ENCODE data around the gene AK3. TPM values are rescaled to one million over a fixed set of nuclear protein-coding genes. Genes with fewer than 3 reads are reported as not detected.
"Not testable (repeated sequence)": the region's sequence is repeated elsewhere in the genome, so short reads cannot be mapped to it uniquely, and the experiment has no call there.

Gene AK3
- total RNA-seq, 1 donor from 2014 or later: 59.0 TPM

DNA sequence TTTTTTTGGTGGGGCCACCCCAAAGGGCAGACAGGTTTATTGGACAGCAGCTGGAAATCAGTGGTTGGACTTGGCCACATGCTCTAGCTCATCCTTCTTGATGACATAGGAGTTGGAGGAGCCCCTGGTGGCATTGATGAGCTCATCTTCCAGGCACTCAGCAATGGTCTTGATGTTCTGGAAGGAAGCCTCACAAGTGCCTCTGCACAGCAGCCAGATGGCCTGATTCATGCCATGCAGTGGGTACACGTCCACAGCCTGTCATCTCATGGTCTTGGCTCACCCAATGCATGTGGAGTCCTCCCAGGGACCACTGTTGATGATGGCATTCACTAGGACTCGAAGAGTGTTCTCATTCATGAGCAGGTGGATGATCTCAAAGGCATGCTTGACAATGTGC lies 40.4 kb upstream of the AK3 start:
- Mint-ChIP-seq H3K9me3 (no peaks in the 10 kb centered on the region), H3K27me3 (ENCODE audit: low read depth) (peaks cover 2% of the 10 kb centered on the region), H3K36me3 (ENCODE audit: low read depth) (no peaks in the 10 kb centered on the region), H3K4me3 (no peak overlapping the region), H3K4me1 (no peaks in the 10 kb centered on the region), H3K27ac (ENCODE audit: unreplicated experiment) (no peak overlapping the region)
- no peak for DNase-seq (ENCODE audit: low read depth, low spot score)
- TF ChIP-seq, protein P1, sequence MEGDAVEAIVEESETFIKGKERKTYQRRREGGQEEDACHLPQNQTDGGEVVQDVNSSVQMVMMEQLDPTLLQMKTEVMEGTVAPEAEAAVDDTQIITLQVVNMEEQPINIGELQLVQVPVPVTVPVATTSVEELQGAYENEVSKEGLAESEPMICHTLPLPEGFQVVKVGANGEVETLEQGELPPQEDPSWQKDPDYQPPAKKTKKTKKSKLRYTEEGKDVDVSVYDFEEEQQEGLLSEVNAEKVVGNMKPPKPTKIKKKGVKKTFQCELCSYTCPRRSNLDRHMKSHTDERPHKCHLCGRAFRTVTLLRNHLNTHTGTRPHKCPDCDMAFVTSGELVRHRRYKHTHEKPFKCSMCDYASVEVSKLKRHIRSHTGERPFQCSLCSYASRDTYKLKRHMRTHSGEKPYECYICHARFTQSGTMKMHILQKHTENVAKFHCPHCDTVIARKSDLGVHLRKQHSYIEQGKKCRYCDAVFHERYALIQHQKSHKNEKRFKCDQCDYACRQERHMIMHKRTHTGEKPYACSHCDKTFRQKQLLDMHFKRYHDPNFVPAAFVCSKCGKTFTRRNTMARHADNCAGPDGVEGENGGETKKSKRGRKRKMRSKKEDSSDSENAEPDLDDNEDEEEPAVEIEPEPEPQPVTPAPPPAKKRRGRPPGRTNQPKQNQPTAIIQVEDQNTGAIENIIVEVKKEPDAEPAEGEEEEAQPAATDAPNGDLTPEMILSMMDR (conservative IDR thresholded peaks at IDR 0.05): no peak

DNA sequence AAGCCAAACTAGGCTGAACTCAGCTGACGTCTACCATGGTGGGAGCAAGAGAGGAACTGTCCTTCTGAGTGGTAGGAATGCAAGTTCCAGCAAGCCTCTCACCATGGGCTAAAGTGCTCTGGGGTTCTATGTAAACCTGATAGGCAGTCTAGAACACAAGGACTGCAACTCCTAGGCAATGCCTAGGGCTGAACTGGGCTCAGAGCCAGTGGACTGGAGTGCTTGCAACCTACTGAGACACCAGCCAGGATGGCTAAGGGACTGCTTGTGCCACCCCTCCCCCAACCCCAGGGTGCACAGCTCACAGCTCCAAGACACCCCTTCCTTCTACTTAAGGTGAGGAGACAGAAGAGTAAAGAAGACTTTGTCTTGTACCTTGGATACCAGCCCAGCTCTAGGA lies 39.6 kb upstream of the AK3 start:
- no peak overlapping the region for H3K27ac Mint-ChIP-seq (ENCODE audit: unreplicated experiment)

GRCh38 chr9:4774958-4775357 lies 34.0 kb upstream of the AK3 start:
- not testable (repeated sequence) for DNase-seq (ENCODE audit: low read depth, low spot score); H3K36me3 Mint-ChIP-seq (ENCODE audit: low read depth); H3K27me3 Mint-ChIP-seq (ENCODE audit: low read depth); H3K4me1 Mint-ChIP-seq; H3K9me3 Mint-ChIP-seq; H3K4me3 Mint-ChIP-seq; H3K27ac Mint-ChIP-seq (ENCODE audit: unreplicated experiment)

More for the DNA sequence above, 39.6 kb upstream of the AK3 start:
- DNase-seq (ENCODE audit: low read depth, low spot score): no peak
- H3K9me3 Mint-ChIP-seq: no peaks in the 10 kb centered on the region
- H3K4me1 Mint-ChIP-seq: no peaks in the 10 kb centered on the region
- H3K4me3 Mint-ChIP-seq: no peak overlapping the region
- TF ChIP-seq, protein P1 (conservative IDR thresholded peaks at IDR 0.05): no peak
- peaks cover 2% of the 10 kb centered on the region for H3K27me3 Mint-ChIP-seq (ENCODE audit: low read depth)
- H3K36me3 Mint-ChIP-seq (ENCODE audit: low read depth): no peaks in the 10 kb centered on the region

DNA sequence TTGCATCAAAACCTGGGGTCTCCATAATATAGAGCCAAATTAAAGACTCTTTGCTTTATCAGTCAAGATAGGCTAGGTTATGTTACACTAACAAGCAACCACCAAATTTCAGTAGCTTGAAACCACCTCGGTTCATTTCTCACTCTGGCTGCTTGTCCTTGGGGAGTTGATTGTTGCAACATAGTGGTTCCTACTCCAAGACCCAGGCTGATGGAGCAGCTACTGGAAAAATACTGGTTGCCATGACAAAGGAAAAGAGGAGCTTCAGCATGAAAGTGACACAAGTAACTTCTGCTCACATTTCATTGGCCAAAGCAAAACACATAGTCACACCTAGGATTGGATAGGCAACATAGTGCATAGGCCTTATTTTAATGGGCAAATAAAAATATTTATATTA lies 33.2 kb upstream of the AK3 start:
- no peak overlapping the region for H3K27ac Mint-ChIP-seq (ENCODE audit: unreplicated experiment)
- TF ChIP-seq, protein P1 (conservative IDR thresholded peaks at IDR 0.05): no peak
- no peak overlapping the region for H3K4me3 Mint-ChIP-seq
- H3K4me1 Mint-ChIP-seq: peaks cover 4% of the 10 kb centered on the region
- H3K9me3 Mint-ChIP-seq: peaks cover 4% of the 10 kb centered on the region
- no peak for DNase-seq (ENCODE audit: low read depth, low spot score)
- no peaks in the 10 kb centered on the region for H3K36me3 Mint-ChIP-seq (ENCODE audit: low read depth)
- H3K27me3 Mint-ChIP-seq (ENCODE audit: low read depth): no peaks in the 10 kb centered on the region

DNA sequence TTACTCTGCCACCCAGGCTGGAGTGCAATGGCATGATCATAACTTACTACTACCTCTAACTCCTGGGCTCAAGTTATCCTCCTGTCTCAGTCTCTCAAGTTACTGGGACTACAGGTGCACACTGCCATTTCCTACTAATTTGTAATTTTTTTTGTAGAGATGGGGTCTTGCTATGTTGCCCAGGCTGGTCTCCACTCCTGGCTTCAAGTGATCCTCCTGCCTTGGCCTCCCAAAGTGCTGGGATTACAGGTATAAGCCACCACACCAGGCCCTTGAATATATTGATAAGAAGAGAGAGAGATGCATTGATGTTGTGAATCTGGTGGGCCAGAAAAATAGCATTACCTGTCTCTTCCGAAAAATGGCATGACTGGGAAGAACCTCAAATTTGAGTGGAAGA lies 30.8 kb upstream of the AK3 start:
- Mint-ChIP-seq H3K36me3 (ENCODE audit: low read depth) (no peaks in the 10 kb centered on the region), H3K27me3 (ENCODE audit: low read depth) (no peaks in the 10 kb centered on the region), H3K4me1 (peaks cover 4% of the 10 kb centered on the region), H3K9me3 (peaks cover 4% of the 10 kb centered on the region), H3K27ac (ENCODE audit: unreplicated experiment) (no peak overlapping the region), H3K4me3 (no peak overlapping the region)
- TF ChIP-seq, protein P1 (conservative IDR thresholded peaks at IDR 0.05): no peak
- DNase-seq (ENCODE audit: low read depth, low spot score): no peak

DNA sequence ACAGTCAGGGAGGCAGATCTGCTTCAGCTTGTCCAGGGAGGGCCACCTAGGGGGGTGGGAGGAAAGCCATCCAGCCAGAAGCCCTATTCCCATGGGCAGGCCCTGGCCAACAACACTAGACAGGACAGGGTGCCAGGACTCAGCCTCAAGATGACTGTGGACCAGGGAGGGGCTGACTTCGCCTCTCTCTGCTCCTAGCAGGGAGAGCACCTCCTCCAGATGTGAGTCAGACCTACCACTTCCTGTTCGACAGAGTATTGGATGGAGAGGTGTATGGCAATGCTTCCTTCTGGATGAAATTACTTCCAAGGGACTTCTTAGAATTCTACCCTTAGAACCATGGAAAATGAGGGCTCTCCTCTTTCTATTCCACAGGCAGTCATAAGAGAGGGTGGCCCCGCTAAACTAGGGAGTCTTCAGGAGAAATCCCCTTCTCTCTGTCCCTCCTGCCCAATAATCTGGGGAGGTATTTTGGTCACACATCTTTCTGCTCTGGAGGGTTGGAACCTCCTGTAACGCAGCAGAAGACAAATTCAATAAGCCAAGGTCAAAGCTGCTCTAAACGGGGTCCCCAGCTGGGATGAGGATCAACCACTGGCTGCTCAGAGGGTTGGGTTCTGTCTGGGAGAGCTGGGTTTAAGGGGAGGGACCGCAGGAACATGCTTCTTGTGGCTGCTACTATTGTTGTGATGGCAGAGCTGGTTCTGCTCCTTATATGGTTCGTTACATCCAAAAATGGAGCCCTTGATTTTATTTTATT lies 28.5 kb upstream of the AK3 start:
- no peak for DNase-seq (ENCODE audit: low read depth, low spot score)
- peaks cover 4% of the 10 kb centered on the region for H3K4me1 Mint-ChIP-seq
- H3K27me3 Mint-ChIP-seq (ENCODE audit: low read depth): no peaks in the 10 kb centered on the region
- TF ChIP-seq, protein P1 (conservative IDR thresholded peaks at IDR 0.05): no peak
- H3K27ac Mint-ChIP-seq (ENCODE audit: unreplicated experiment): no peak overlapping the region
- H3K9me3 Mint-ChIP-seq: no peaks in the 10 kb centered on the region
- no peak overlapping the region for H3K4me3 Mint-ChIP-seq
- H3K36me3 Mint-ChIP-seq (ENCODE audit: low read depth): no peaks in the 10 kb centered on the region

Data from neural crest cell (in vitro differentiated cells).